Stimulated activated CD4-positive, alpha-beta T cell treated with anti-CD3 and anti-CD28 coated beads, Interleukin-15, amount 100 ng/mL, for 48 hours (primary cell): ENCODE measurements around the gene SNX3.

ENCODE experiments used
- DNase-seq, 2 donors: peaks; one replicate each; pipeline ENCODE4 v3.0.0-alpha.2; 2020; ENCODE audit warnings: low read depth in 2 of 2

SNX3 gene

GRCh38 chr6:108170332-108171290, 90.2 kb downstream of the SNX3 start:
- no peak for DNase-seq

- DNase-seq: no peak
Measured at GRCh38 chr6:108169464-108170331, 91.1 kb downstream of the SNX3 start.

DNA sequence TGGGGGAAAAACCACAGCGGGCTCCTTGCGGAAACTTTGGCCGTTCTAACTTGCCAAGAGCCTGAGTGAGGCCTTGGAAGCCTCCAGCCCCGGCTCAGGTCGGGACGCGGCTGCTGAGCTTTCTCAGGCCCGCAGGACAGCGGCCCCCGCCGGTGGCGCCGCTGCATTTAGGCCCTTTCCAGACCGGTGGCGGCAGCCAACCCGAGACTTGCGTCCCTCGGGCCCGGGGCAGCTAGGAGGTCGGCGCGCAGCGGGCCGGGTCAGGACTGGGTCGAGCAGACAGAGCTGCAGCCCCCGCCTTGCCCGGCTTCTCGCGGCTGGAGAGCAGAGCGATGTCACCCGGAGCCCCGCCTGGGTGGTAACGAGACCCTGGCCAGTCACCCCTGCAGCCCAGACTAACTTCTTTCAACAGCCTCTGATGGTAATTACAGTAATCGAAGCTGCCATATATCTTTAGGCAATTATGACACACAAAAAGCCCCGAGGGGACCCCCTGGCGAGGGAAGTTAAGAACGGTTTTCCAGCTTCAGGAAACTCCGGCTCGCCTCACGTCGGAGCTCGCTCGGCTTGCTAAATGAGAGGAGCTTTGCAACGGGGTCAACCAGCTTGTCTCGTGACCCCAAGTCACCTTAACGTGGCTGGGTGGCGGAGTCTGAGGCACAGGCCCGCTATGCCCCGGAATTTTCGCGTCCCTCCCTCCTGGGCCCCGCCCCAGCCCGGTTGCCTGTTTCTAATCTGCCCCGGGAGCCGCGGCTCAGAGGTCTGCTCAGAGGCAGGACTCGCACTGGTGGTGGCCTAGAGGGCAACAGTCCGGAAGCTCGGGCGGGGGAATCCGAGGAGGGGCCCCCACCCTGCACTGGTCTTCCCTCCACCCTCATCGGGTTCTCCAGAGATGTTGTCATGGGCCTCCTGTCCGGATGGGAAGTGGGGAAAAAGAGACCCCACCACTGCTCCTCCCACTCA, 92.1 kb downstream of the SNX3 start:
- DNase-seq: no peak

- no peak for DNase-seq
Measured at GRCh38 chr6:108168090-108168463, 92.8 kb downstream of the SNX3 start.

- DNase-seq: no peak
Measured at GRCh38 chr6:108167449-108168089, 93.3 kb downstream of the SNX3 start.

GRCh38 chr6:108166664-108167448, 94.0 kb downstream of the SNX3 start:
- DNase-seq: no peak

DNA sequence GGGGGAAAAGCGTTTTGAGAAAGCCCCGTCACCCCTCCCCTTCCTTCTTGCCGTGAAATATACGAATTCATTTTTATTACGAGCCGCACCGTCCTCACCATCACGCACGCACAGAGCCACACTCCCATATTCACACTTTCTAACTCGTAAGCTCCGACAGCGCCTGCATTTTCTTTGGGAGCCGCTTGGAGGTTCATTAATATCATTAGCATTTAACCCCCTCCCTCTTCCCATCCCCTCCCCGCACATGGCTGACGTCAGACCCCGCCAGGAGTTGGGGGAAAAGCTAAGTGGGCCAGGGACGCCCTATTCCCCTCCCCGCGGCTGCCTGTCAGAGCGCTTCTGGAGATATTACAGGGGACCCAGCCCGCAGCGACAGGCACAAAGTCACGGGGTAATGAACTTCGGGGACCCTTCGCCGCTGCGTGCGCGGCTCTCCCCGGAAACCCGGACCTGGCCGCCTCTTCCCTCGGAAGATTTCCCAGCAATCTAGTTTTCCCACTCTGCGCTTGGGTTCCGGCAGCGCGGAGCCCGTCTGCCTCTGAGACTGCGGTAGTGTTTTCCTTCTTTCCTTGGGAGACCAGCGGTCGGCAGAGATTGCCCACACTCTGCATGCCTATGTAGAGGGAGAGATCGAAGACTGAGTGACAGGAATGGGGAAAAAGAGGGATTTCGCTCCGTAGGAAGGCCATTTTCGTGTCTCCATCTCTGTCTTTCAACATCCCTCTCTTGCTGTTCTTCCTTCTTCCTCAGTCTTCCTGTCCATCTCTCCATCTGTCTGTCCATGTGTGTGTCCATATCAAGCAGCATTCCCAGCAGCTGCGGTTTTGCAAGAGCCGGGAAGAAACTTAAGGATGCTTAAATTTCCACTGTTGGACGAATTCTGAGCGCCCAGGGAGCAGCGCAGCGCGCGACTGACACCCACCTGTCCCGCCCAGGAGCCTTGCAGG, 94.9 kb downstream of the SNX3 start, which contains the start of gene NR2E1:
Gene NR2E1, plus strand, starts transcription at position 309 of the 950 bp plus-strand sequence. CDS start 744 bp downstream, outside the sequence.
- DNase-seq: no peak

GRCh38 chr6:108164815-108165706, 95.8 kb downstream of the SNX3 start:
- no peak for DNase-seq

DNA sequence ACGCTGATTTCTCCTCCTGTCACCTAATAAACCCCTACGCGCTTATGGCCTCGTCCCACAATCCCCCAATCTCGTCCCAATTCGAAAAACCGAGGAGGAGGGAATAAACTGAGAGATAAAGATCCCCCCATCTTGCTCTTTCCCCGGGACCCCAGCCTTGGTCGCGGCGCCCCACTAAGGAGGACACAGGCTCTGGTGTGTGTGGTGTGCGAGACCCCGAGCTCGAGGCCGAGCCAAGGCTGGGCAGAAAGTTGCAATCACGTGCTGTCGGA, 96.4 kb downstream of the SNX3 start:
- no peak for DNase-seq

GRCh38 chr6:108163644-108164542, 96.9 kb downstream of the SNX3 start:
- no peak for DNase-seq

GRCh38 chr6:108163267-108163643, 97.6 kb downstream of the SNX3 start:
- DNase-seq: no peak

- no peak for DNase-seq
Measured at GRCh38 chr6:108161724-108162282, 99.0 kb downstream of the SNX3 start.
